Astrocyte (in vitro differentiated cells and primary cell): ENCODE results near the gene RNASEH2C. TPM values are rescaled to one million over a fixed set of nuclear protein-coding genes. Genes with fewer than 3 reads are reported as not detected.
"Not testable (repeated sequence)": the region's sequence is repeated elsewhere in the genome, so short reads cannot be mapped to it uniquely, and the experiment has no call there.

ENCODE experiments used
- DNase-seq: peaks from one replicate; pipeline ENCODE4 v3.0.0-alpha.2; 2010; ENCODE audit warnings: low read depth
- FAIRE-seq: peaks from 2 replicates; lab custom pipeline; 2011; peaks lifted over from hg19 to GRCh38; lab: Jason Lieb, UNC
- H2AFZ ChIP-seq: 2 replicates; pipeline ENCODE4 v1.6.0; 2012; ENCODE audit warnings: low read depth, low read length, inconsistent platforms
- H3K27ac ChIP-seq: 2 replicates; pipeline ENCODE4 v1.5.1; 2011; ENCODE audit warnings: low read depth, low read length, inconsistent platforms
- H3K27me3 ChIP-seq: 2 replicates; pipeline ENCODE4 v1.6.0; 2011; ENCODE audit warnings: low read length, inconsistent platforms; ENCODE audit not compliant: insufficient read depth
- H3K36me3 ChIP-seq: 2 replicates; pipeline ENCODE4 v1.5.1; 2011; ENCODE audit warnings: low read length, inconsistent platforms; ENCODE audit not compliant: insufficient read depth
- H3K4me1 ChIP-seq: 2 replicates; pipeline ENCODE4 v1.5.1; 2011; ENCODE audit warnings: low read length, inconsistent platforms; ENCODE audit not compliant: insufficient read depth
- H3K4me2 ChIP-seq: 2 replicates; pipeline ENCODE4 v1.6.0; 2012; ENCODE audit warnings: low read length, inconsistent platforms
- H3K4me3 ChIP-seq: 2 replicates; pipeline ENCODE4 v1.5.1; 2011; ENCODE audit warnings: low read depth, mild to moderate bottlenecking, low read length, inconsistent platforms; ENCODE audit not compliant: insufficient read depth
- H3K79me2 ChIP-seq: 2 replicates; pipeline ENCODE4 v1.6.0; 2012; ENCODE audit warnings: mild to moderate bottlenecking, low read length, inconsistent platforms; ENCODE audit not compliant: insufficient read depth
- H3K9ac ChIP-seq: 2 replicates; pipeline ENCODE4 v1.6.0; 2012; ENCODE audit warnings: mild to moderate bottlenecking, low read length, inconsistent platforms
- H3K9me3 ChIP-seq: 2 replicates; pipeline ENCODE4 v1.5.1; 2012; ENCODE audit warnings: low read depth, mild to moderate bottlenecking, low read length, inconsistent platforms; ENCODE audit not compliant: insufficient read depth
- H4K20me1 ChIP-seq: 2 replicates; pipeline ENCODE4 v1.6.0; 2012; ENCODE audit warnings: low read length, inconsistent platforms; ENCODE audit not compliant: insufficient read depth
- H3K27ac Mint-ChIP-seq: one replicate; pipeline ENCODE4 v1.8.0; 2021; ENCODE audit warnings: mild to moderate bottlenecking, mixed read lengths; ENCODE audit not compliant: unreplicated experiment
- H3K27me3 Mint-ChIP-seq: one replicate; pipeline ENCODE4 v1.8.0; 2021; ENCODE audit warnings: low read depth, mixed read lengths; ENCODE audit not compliant: unreplicated experiment
- H3K36me3 Mint-ChIP-seq: one replicate; pipeline ENCODE4 v1.8.0; 2021; ENCODE audit warnings: low read depth, mixed read lengths; ENCODE audit not compliant: unreplicated experiment
- H3K4me1 Mint-ChIP-seq: one replicate; pipeline ENCODE4 v1.8.0; 2021; ENCODE audit warnings: low read depth, mixed read lengths; ENCODE audit not compliant: unreplicated experiment
- H3K4me3 Mint-ChIP-seq: one replicate; pipeline ENCODE4 v1.8.0; 2021; ENCODE audit warnings: mild to moderate bottlenecking, moderate library complexity, mixed read lengths; ENCODE audit not compliant: unreplicated experiment
- H3K9me3 Mint-ChIP-seq: one replicate; pipeline ENCODE4 v1.8.0; 2021; ENCODE audit warnings: mild to moderate bottlenecking, mixed read lengths; ENCODE audit not compliant: unreplicated experiment
- CTCF ChIP-seq: IDR thresholded peaks from 2 replicates; pipeline ENCODE4 v1.5.1; 2011; ENCODE audit warnings: low read depth, mild to moderate bottlenecking, inconsistent platforms, low read length, moderate library complexity; ENCODE audit not compliant: insufficient read depth
- EZH2 ChIP-seq: IDR thresholded peaks from 2 replicates; pipeline ENCODE4 v1.6.1; 2012; ENCODE audit warnings: mild to moderate bottlenecking, low read length, inconsistent platforms; ENCODE audit not compliant: insufficient read depth
- total RNA-seq: library from RNA; stranded (reverse); gene quantifications from 2 replicates; pipeline ENCODE4 v1.2.1, GENCODE V29; 2021

Gene RNASEH2C
- total RNA-seq, 1 donor from 2014 or later = 25.0 TPM

- FAIRE-seq = no peak
- Mint-ChIP-seq H3K4me1 (no peaks in the 10 kb centered on the region), H3K27me3 (peaks cover 14% of the 10 kb centered on the region), H3K36me3 (no peaks in the 10 kb centered on the region), H3K27ac (no peak overlapping the region), H3K9me3 (no peaks in the 10 kb centered on the region), H3K4me3 (no peak overlapping the region)
- Histone ChIP-seq H3K4me2 (no peak overlapping the region), H3K36me3 (no peaks in the 10 kb centered on the region), H4K20me1 (no peaks in the 10 kb centered on the region), H3K27ac (no peak overlapping the region), H3K27me3 (peaks cover 15% of the 10 kb centered on the region), H3K9me3 (no peaks in the 10 kb centered on the region), H3K9ac (no peak overlapping the region), H3K79me2 (no peaks in the 10 kb centered on the region), H2AFZ (no peak overlapping the region), H3K4me1 (no peaks in the 10 kb centered on the region), H3K4me3 (no peak overlapping the region)
- TF ChIP-seq CTCF = no peak
- DNase-seq = no peak
These were observed 34.6 kb downstream of the RNASEH2C start for GRCh38 chr11:65685981-65686380.

- not testable (repeated sequence) for H3K9me3 ChIP-seq, H3K27me3 Mint-ChIP-seq, H3K79me2 ChIP-seq, H2AFZ ChIP-seq, H3K36me3 Mint-ChIP-seq, H3K4me1 Mint-ChIP-seq, H4K20me1 ChIP-seq, H3K4me1 ChIP-seq, FAIRE-seq, DNase-seq, H3K9ac ChIP-seq, H3K36me3 ChIP-seq, H3K4me2 ChIP-seq, H3K27ac ChIP-seq, H3K27ac Mint-ChIP-seq, H3K9me3 Mint-ChIP-seq, H3K4me3 ChIP-seq, H3K4me3 Mint-ChIP-seq
- peaks cover 15% of the 10 kb centered on the region for H3K27me3 ChIP-seq
These were observed 37.1 kb downstream of the RNASEH2C start for GRCh38 chr11:65683480-65683879.

- no peaks in the 10 kb centered on the region for H3K9me3 ChIP-seq
- H3K4me1 ChIP-seq = no peaks in the 10 kb centered on the region
- Mint-ChIP-seq H3K9me3 (no peaks in the 10 kb centered on the region), H3K27me3 (peaks cover 5% of the 10 kb centered on the region), H3K4me3 (no peak overlapping the region), H3K36me3 (no peaks in the 10 kb centered on the region), H3K4me1 (no peaks in the 10 kb centered on the region), H3K27ac (no peak overlapping the region)
- H3K27me3 ChIP-seq = peaks cover 12% of the 10 kb centered on the region
- H3K79me2 ChIP-seq = no peaks in the 10 kb centered on the region
- no peak for FAIRE-seq
- TF ChIP-seq CTCF (no peak), EZH2 (no peak)
- DNase-seq = no peak
- no peaks in the 10 kb centered on the region for H4K20me1 ChIP-seq
- H3K4me2 ChIP-seq = no peak overlapping the region
- no peaks in the 10 kb centered on the region for H3K36me3 ChIP-seq
- H3K4me3 ChIP-seq = no peak overlapping the region
- H3K9ac ChIP-seq = no peak overlapping the region
- H3K27ac ChIP-seq = no peak overlapping the region
- H2AFZ ChIP-seq = no peak overlapping the region
These were observed 40.3 kb downstream of the RNASEH2C start for GRCh38 chr11:65680192-65680743.
